ENCODE results near the gene SRPRA.

SRPRA gene

GRCh38 chr11:126313826-126314225, 45.1 kb upstream of the SRPRA start:
- Histone ChIP-seq H3K4me1 (ENCODE audit: insufficient read depth, low read length, poor library complexity, severe bottlenecking) (peaks cover 45% of the 10 kb centered on the region), H3K4me3 (ENCODE audit: low read length, poor library complexity, severe bottlenecking) (no peak overlapping the region), H3K27me3 (ENCODE audit: insufficient read depth, low read length, poor library complexity, severe bottlenecking) (no peaks in the 10 kb centered on the region), H4K20me1 (ENCODE audit: insufficient read depth, low read length, poor library complexity, severe bottlenecking) (no peaks in the 10 kb centered on the region), H3K36me3 (ENCODE audit: insufficient read depth, low read length) (peaks cover 8% of the 10 kb centered on the region), H3F3A (ENCODE audit: low read depth) (peaks cover 15% of the 10 kb centered on the region; the same call in 1 of the 2 replicates), H3K9ac (ENCODE audit: low read depth, low read length, poor library complexity, severe bottlenecking) (no peak overlapping the region), H3K9me3 (ENCODE audit: insufficient read depth, low read depth, low read length) (no peaks in the 10 kb centered on the region), H2AFZ (ENCODE audit: low read length) (no peak overlapping the region), H3K4me2 (ENCODE audit: low read depth, low read length, poor library complexity, severe bottlenecking) (no peak overlapping the region), H3K9me2 (replicated peaks; ENCODE audit: low read depth, low read length) (no peaks in the 10 kb centered on the region), H3K79me2 (ENCODE audit: insufficient read depth, low read length) (peaks cover 42% of the 10 kb centered on the region; the same call in 1 of the 2 replicates)
- TF ChIP-seq EZH2phosphoT487 (IDR thresholded peaks at IDR 0.05; ENCODE audit: borderline replicate concordance) = no peak
- TF ChIP-seq, protein P1, sequence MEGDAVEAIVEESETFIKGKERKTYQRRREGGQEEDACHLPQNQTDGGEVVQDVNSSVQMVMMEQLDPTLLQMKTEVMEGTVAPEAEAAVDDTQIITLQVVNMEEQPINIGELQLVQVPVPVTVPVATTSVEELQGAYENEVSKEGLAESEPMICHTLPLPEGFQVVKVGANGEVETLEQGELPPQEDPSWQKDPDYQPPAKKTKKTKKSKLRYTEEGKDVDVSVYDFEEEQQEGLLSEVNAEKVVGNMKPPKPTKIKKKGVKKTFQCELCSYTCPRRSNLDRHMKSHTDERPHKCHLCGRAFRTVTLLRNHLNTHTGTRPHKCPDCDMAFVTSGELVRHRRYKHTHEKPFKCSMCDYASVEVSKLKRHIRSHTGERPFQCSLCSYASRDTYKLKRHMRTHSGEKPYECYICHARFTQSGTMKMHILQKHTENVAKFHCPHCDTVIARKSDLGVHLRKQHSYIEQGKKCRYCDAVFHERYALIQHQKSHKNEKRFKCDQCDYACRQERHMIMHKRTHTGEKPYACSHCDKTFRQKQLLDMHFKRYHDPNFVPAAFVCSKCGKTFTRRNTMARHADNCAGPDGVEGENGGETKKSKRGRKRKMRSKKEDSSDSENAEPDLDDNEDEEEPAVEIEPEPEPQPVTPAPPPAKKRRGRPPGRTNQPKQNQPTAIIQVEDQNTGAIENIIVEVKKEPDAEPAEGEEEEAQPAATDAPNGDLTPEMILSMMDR (conservative IDR thresholded peaks at IDR 0.05; ENCODE audit: low read length) = no peak

GRCh38 chr11:126312961-126313360, 44.3 kb upstream of the SRPRA start:
- Histone ChIP-seq H3K36me3 (ENCODE audit: insufficient read depth, low read length) (peaks cover 8% of the 10 kb centered on the region), H3K4me2 (ENCODE audit: low read depth, low read length, poor library complexity, severe bottlenecking) (no peak overlapping the region), H3F3A (ENCODE audit: low read depth) (peaks cover 9% of the 10 kb centered on the region; the same call in 1 of the 2 replicates), H4K20me1 (ENCODE audit: insufficient read depth, low read length, poor library complexity, severe bottlenecking) (no peaks in the 10 kb centered on the region), H3K9me2 (replicated peaks; ENCODE audit: low read depth, low read length) (no peaks in the 10 kb centered on the region), H3K4me1 (ENCODE audit: insufficient read depth, low read length, poor library complexity, severe bottlenecking) (peaks cover 39% of the 10 kb centered on the region), H2AFZ (ENCODE audit: low read length) (no peak overlapping the region), H3K9ac (ENCODE audit: low read depth, low read length, poor library complexity, severe bottlenecking) (no peak overlapping the region), H3K79me2 (ENCODE audit: insufficient read depth, low read length) (peaks cover 42% of the 10 kb centered on the region; the same call in 1 of the 2 replicates), H3K27me3 (ENCODE audit: insufficient read depth, low read length, poor library complexity, severe bottlenecking) (no peaks in the 10 kb centered on the region), H3K4me3 (ENCODE audit: low read length, poor library complexity, severe bottlenecking) (no peak overlapping the region), H3K9me3 (ENCODE audit: insufficient read depth, low read depth, low read length) (no peaks in the 10 kb centered on the region)
- no peak for TF ChIP-seq EZH2phosphoT487 (IDR thresholded peaks at IDR 0.05; ENCODE audit: borderline replicate concordance)
- TF ChIP-seq, protein P1 (conservative IDR thresholded peaks at IDR 0.05; ENCODE audit: low read length) = no peak

DNA sequence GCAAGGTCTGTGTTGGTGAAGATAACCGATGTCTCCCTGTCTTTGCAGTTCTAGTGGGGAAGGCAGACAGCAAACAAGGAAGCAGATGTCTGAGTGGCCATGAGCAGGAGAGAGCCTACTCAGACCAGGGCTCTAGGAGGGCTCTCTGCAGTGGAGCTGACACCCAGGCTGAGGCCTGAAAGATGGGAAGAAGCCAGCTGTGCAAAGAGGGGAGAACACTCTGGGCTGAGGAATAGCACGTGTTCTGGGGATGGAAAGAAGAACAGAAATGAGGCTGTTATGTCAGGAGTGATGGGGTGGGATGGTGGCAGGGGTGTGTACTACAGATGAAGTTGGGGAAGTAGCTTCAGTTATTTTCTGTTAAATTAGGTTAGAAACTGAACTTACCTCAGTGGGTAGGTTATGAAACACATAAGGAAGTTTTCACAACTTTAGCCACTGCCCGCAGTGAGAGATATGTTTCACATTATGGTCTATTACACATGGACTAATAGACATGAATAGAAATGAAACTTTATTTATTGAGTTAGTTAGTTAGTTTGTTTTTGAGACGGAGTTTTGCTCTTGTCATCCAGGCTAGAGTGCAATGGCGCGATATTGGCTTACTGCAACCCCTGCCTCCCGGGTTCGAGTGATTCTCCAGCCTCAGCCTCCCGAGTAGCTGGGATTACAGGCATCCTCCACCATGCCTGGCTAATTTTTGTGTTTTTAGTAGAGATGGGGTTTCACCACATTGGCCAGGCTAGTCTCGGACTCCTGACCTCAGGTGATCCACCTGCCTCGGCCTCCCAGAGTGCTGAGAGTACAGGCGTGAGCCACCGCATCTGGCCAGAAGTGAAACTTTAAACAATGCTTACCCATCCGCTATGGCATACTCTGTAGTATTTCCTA, 43.0 kb upstream of the SRPRA start:
- peak overlapping the region; percentile 28 for H3K9ac ChIP-seq (ENCODE audit: low read depth, low read length, poor library complexity, severe bottlenecking)

More for the DNA sequence above, 43.0 kb upstream of the SRPRA start:
- H3K4me3 ChIP-seq (ENCODE audit: low read length, poor library complexity, severe bottlenecking) = no peak overlapping the region
- no peaks in the 10 kb centered on the region for H4K20me1 ChIP-seq (ENCODE audit: insufficient read depth, low read length, poor library complexity, severe bottlenecking)
- H3K27me3 ChIP-seq (ENCODE audit: insufficient read depth, low read length, poor library complexity, severe bottlenecking) = no peaks in the 10 kb centered on the region
- no peaks in the 10 kb centered on the region for H3K9me2 ChIP-seq (replicated peaks; ENCODE audit: low read depth, low read length)
- no peaks in the 10 kb centered on the region for H3F3A ChIP-seq (ENCODE audit: low read depth)
- no peak for TF ChIP-seq EZH2phosphoT487 (IDR thresholded peaks at IDR 0.05; ENCODE audit: borderline replicate concordance)
- TF ChIP-seq, protein P1 (conservative IDR thresholded peaks at IDR 0.05; ENCODE audit: low read length) = no peak
- H2AFZ ChIP-seq (ENCODE audit: low read length) = no peak overlapping the region
- H3K4me2 ChIP-seq (ENCODE audit: low read depth, low read length, poor library complexity, severe bottlenecking) = peak overlapping the region; percentile 10
- peaks cover 8% of the 10 kb centered on the region for H3K36me3 ChIP-seq (ENCODE audit: insufficient read depth, low read length)
- peaks cover 46% of the 10 kb centered on the region; the same call in 1 of the 2 replicates for H3K79me2 ChIP-seq (ENCODE audit: insufficient read depth, low read length)
- H3K4me1 ChIP-seq (ENCODE audit: insufficient read depth, low read length, poor library complexity, severe bottlenecking) = peaks cover 34% of the 10 kb centered on the region
- no peaks in the 10 kb centered on the region for H3K9me3 ChIP-seq (ENCODE audit: insufficient read depth, low read depth, low read length)

Measured in Loucy (cell line).